MCF 10A (cell line): ENCODE results near the gene GUCY2C. TPM values are rescaled to one million over a fixed set of nuclear protein-coding genes. Genes with fewer than 3 reads are reported as not detected.
A peak's percentile ranks its signal among the peaks of the same experiment; 100 is the strongest.

Experiments
- BruUV-seq: library from RNA; stranded (reverse); fragments of 400-500 nt; replicated peaks from 2 replicates; lab custom pipeline; 2021; lab: Mats Ljungman, UMichigan
- CTCF ChIA-PET: fragments of 300-600 bp; sonication (Branson Sonifier 250); formaldehyde crosslinking; extraction: SDS; loops from one replicate; lab custom pipeline; 2021; ENCODE audit warnings: antibody characterized with exemption, inconsistent platforms; lab: Yijun Ruan, JAX
- POLR2A ChIA-PET: fragments of 300-600, 350-650 bp; sonication (Branson Sonifier 250); formaldehyde crosslinking; extraction: SDS; loops from one replicate; lab custom pipeline; 2020; ENCODE audit warnings: antibody characterized with exemption, inconsistent platforms; lab: Yijun Ruan, JAX
- DNase-seq: peaks from one replicate; pipeline ENCODE4 v3.0.0-alpha.2; 2018; ENCODE audit not compliant: unreplicated experiment
- H3K27ac Mint-ChIP-seq: one replicate; pipeline ENCODE4 v1.8.0; 2022; ENCODE audit warnings: mild to moderate bottlenecking, low read depth, mixed read lengths; ENCODE audit not compliant: unreplicated experiment
- H3K27me3 Mint-ChIP-seq: one replicate; pipeline ENCODE4 v1.8.0; 2022; ENCODE audit warnings: mixed read lengths; ENCODE audit not compliant: insufficient read depth, unreplicated experiment
- H3K36me3 Mint-ChIP-seq: one replicate; pipeline ENCODE4 v1.8.0; 2022; ENCODE audit warnings: mild to moderate bottlenecking, moderate library complexity, mixed read lengths; ENCODE audit not compliant: insufficient read depth, unreplicated experiment
- H3K4me1 Mint-ChIP-seq: one replicate; pipeline ENCODE4 v1.8.0; 2022; ENCODE audit warnings: mixed read lengths; ENCODE audit not compliant: insufficient read depth, unreplicated experiment
- H3K4me3 Mint-ChIP-seq: one replicate; pipeline ENCODE4 v1.8.0; 2022; ENCODE audit warnings: mild to moderate bottlenecking, moderate library complexity, mixed read lengths; ENCODE audit not compliant: unreplicated experiment
- H3K9me3 Mint-ChIP-seq: one replicate; pipeline ENCODE4 v1.8.0; 2022; ENCODE audit warnings: mixed read lengths; ENCODE audit not compliant: unreplicated experiment
- CTCF ChIP-seq: fragments of 200-600 bp; IDR thresholded peaks from one replicate; pipeline ENCODE4 v1.8.0; 2022; ENCODE audit warnings: antibody characterized with exemption, mild to moderate bottlenecking; ENCODE audit not compliant: unreplicated experiment
- intact Hi-C: fragments of 100-400 bp; cut with micrococcal nuclease; formaldehyde crosslinking; loops from 2 replicates; pipeline ENCODE4 v1.14.1; 2022
- total RNA-seq: library from RNA; stranded (reverse); gene quantifications from 2 replicates; pipeline ENCODE4 v1.2.3, GENCODE V29; 2022

The GUCY2C gene
- total RNA-seq, 1 experiment from 2014 or later, result not detected

- Mint-ChIP-seq H3K36me3 (no peaks in the 10 kb centered on the region), H3K4me1 (no peaks in the 10 kb centered on the region), H3K4me3 (no peak overlapping the region), H3K27me3 (no peaks in the 10 kb centered on the region), H3K27ac (no peak overlapping the region), H3K9me3 (peaks cover 9% of the 10 kb centered on the region)
- BruUV-seq, result no TSS peak
- TF ChIP-seq CTCF, result no peak
- no peak for DNase-seq
- POLR2A ChIA-PET, result interaction anchor here (0.7 kb wide), 1 partner anchor 14 kb away, joined by 3 read pairs; no protein-coding TSS in a partner anchor
- CTCF ChIA-PET, result no interaction called here
- intact Hi-C loops, result no loop called here
These were observed 35.4 kb upstream of the GUCY2C start for GRCh38 chr12:14731821-14732220.

- ChIA-PET CTCF (no interaction called here), POLR2A (no interaction called here)
- no peak for TF ChIP-seq CTCF
- peaks cover 21% of the 10 kb centered on the region for H3K9me3 Mint-ChIP-seq
- no peaks in the 10 kb centered on the region for H3K36me3 Mint-ChIP-seq
- no TSS peak for BruUV-seq
- no peak for DNase-seq
- no peaks in the 10 kb centered on the region for H3K27me3 Mint-ChIP-seq
- no peak overlapping the region for H3K4me3 Mint-ChIP-seq
- H3K4me1 Mint-ChIP-seq, result no peaks in the 10 kb centered on the region
- H3K27ac Mint-ChIP-seq, result no peak overlapping the region
- intact Hi-C loops, result no loop called here
These were observed 33.2 kb upstream of the GUCY2C start for GRCh38 chr12:14729586-14729985.

GRCh38 chr12:14723763-14724162 is 27.4 kb upstream of the GUCY2C start:
- CTCF ChIA-PET, result interaction anchor here (1.1 kb wide), 1 partner anchor 57 kb away, joined by 3 read pairs; no protein-coding TSS in a partner anchor
- H3K9me3 Mint-ChIP-seq, result peaks cover 23% of the 10 kb centered on the region
- H3K27ac Mint-ChIP-seq, result no peak overlapping the region
- intact Hi-C loops, result loop anchor here (1.0 to 5.0 kb wide), 2 partner anchors 272 to 499 kb away; partner anchors contain the start of gene RERG
- DNase-seq, result peak; percentile 43
- no peaks in the 10 kb centered on the region for H3K4me1 Mint-ChIP-seq
- H3K4me3 Mint-ChIP-seq, result no peak overlapping the region
- no peak for TF ChIP-seq CTCF
- H3K27me3 Mint-ChIP-seq, result no peaks in the 10 kb centered on the region
- POLR2A ChIA-PET, result no interaction called here
- H3K36me3 Mint-ChIP-seq, result no peaks in the 10 kb centered on the region
- BruUV-seq, result no TSS peak

- Mint-ChIP-seq H3K36me3 (no peaks in the 10 kb centered on the region), H3K9me3 (no peaks in the 10 kb centered on the region), H3K4me3 (no peak overlapping the region), H3K4me1 (no peaks in the 10 kb centered on the region), H3K27me3 (no peaks in the 10 kb centered on the region), H3K27ac (no peak overlapping the region)
- POLR2A ChIA-PET, result no interaction called here
- TF ChIP-seq CTCF, result peak; percentile 37
- no TSS peak for BruUV-seq
- CTCF ChIA-PET, result interaction anchor here (0.7 to 1.2 kb wide), 5 partner anchors 30 to 479 kb away, joined by 3 to 4 read pairs (median 3); no protein-coding TSS in a partner anchor
- DNase-seq, result peak; percentile 60
- intact Hi-C loops, result loop anchor here (1.0 kb wide), 2 partner anchors 87 to 479 kb away; no protein-coding TSS in a partner anchor
These were observed 20.5 kb upstream of the GUCY2C start for GRCh38 chr12:14716848-14717444.
